ENCODE measurements around the gene THSD4.

The THSD4 gene

DNA sequence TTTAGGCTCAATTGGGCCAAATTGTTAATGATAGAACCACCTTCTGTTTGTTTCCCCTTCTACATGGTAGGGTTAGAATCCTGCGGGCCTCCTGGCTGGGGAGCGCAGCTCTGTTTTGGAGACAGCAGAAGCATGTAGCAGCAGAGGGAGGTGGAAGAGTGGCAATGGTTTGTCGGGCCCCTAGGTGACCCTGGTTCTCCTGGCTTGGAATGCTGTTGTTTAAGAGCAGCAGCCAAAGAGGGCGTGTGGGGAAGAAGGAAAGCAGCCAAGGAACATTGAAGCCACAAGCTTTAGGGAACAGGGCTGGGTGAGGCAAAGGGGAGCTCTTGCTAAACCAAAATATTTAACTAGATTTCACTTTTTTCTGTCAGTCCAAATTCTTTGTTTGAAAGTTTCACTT is 481.4 kb downstream of the THSD4 start:
- Histone ChIP-seq H3F3A (ENCODE audit: insufficient read depth, low read length) (no peaks in the 10 kb centered on the region), H3K4me1 (ENCODE audit: low read length) (no peaks in the 10 kb centered on the region), H3K9ac (ENCODE audit: low read length) (no peak overlapping the region), H3K4me3 (ENCODE audit: low read length) (no peak overlapping the region), H3K27me3 (replicated peaks; ENCODE audit: insufficient read depth, low read length) (no peaks in the 10 kb centered on the region), H3K4me2 (ENCODE audit: low read depth, low read length) (no peak overlapping the region), H3K79me2 (ENCODE audit: low read length) (no peaks in the 10 kb centered on the region), H3K27ac (ENCODE audit: low read length) (no peak overlapping the region), H3K9me2 (replicated peaks; ENCODE audit: insufficient read depth, low read length) (no peaks in the 10 kb centered on the region), H4K20me1 (ENCODE audit: insufficient read depth, low read length) (no peaks in the 10 kb centered on the region), H2AFZ (ENCODE audit: low read length) (no peak overlapping the region), H3K9me3 (replicated peaks; ENCODE audit: insufficient read depth, low read length) (no peaks in the 10 kb centered on the region), H3K36me3 (replicated peaks; ENCODE audit: insufficient read depth, low read length) (no peaks in the 10 kb centered on the region)
- no peak for DNase-seq
- TF ChIP-seq, protein P1, sequence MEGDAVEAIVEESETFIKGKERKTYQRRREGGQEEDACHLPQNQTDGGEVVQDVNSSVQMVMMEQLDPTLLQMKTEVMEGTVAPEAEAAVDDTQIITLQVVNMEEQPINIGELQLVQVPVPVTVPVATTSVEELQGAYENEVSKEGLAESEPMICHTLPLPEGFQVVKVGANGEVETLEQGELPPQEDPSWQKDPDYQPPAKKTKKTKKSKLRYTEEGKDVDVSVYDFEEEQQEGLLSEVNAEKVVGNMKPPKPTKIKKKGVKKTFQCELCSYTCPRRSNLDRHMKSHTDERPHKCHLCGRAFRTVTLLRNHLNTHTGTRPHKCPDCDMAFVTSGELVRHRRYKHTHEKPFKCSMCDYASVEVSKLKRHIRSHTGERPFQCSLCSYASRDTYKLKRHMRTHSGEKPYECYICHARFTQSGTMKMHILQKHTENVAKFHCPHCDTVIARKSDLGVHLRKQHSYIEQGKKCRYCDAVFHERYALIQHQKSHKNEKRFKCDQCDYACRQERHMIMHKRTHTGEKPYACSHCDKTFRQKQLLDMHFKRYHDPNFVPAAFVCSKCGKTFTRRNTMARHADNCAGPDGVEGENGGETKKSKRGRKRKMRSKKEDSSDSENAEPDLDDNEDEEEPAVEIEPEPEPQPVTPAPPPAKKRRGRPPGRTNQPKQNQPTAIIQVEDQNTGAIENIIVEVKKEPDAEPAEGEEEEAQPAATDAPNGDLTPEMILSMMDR (IDR thresholded peaks at IDR 0.05; ENCODE audit: low read length), result no peak
- TF ChIP-seq EZH2 (optimal IDR thresholded peaks at IDR 0.05; ENCODE audit: low read depth, low read length) (no peak), EZH2phosphoT487 (IDR thresholded peaks at IDR 0.05; ENCODE audit: low read length) (no peak)

DNA sequence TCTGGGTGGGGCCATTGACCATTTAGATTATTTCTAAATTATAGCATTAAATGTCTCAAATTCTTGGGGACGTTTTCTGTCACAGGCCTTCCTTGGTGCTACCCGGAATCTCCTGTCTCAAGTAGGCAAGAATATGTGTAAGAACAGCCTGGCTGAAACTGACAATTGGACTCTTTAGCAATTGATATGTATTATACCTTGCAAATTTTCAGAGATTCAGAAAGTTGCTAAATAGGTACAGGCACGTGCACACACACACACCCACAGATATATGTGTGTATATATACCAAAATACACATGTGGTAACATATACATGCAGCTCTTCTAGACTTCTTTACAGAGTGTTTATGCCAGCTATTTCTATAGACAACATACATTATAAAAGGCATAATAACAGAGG is 481.9 kb downstream of the THSD4 start:
- Histone ChIP-seq H4K20me1 (ENCODE audit: insufficient read depth, low read length) (no peaks in the 10 kb centered on the region), H3K9ac (ENCODE audit: low read length) (no peak overlapping the region), H3K79me2 (ENCODE audit: low read length) (no peaks in the 10 kb centered on the region), H3K4me2 (ENCODE audit: low read depth, low read length) (no peak overlapping the region), H3K36me3 (replicated peaks; ENCODE audit: insufficient read depth, low read length) (no peaks in the 10 kb centered on the region), H3F3A (ENCODE audit: insufficient read depth, low read length) (no peaks in the 10 kb centered on the region), H3K27me3 (replicated peaks; ENCODE audit: insufficient read depth, low read length) (no peaks in the 10 kb centered on the region), H3K27ac (ENCODE audit: low read length) (no peak overlapping the region), H3K4me1 (ENCODE audit: low read length) (no peaks in the 10 kb centered on the region), H3K9me2 (replicated peaks; ENCODE audit: insufficient read depth, low read length) (no peaks in the 10 kb centered on the region), H3K9me3 (replicated peaks; ENCODE audit: insufficient read depth, low read length) (no peaks in the 10 kb centered on the region), H2AFZ (ENCODE audit: low read length) (no peak overlapping the region), H3K4me3 (ENCODE audit: low read length) (no peak overlapping the region)
- DNase-seq, result no peak
- TF ChIP-seq, protein P1 (IDR thresholded peaks at IDR 0.05; ENCODE audit: low read length), result no peak
- no peak for TF ChIP-seq EZH2phosphoT487 (IDR thresholded peaks at IDR 0.05; ENCODE audit: low read length)
- no peak for TF ChIP-seq EZH2 (optimal IDR thresholded peaks at IDR 0.05; ENCODE audit: low read depth, low read length)

DNA sequence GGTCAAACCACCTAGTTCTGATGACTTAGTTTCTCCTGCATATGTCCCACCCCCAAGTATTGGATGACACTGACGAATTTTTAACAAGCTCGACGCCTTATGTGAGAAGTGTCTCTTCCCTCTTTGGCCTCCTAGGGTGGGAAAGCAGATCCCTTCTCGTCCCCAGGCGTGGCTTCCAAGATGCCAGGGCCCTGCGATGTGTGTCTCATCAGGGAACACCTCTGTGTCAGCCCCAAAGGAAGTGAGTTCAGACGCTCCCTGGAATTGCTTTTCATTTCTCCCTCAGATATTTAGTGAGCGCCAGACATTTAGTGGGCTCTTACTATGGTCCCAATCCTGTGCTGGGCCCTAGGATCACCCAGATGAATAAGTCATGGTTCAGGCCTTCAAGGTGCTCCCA is 482.4 kb downstream of the THSD4 start:
- H3K4me2 ChIP-seq (ENCODE audit: low read depth, low read length), result no peak overlapping the region
- no peak for DNase-seq
- H3K9me2 ChIP-seq (replicated peaks; ENCODE audit: insufficient read depth, low read length), result no peaks in the 10 kb centered on the region
- H3K27ac ChIP-seq (ENCODE audit: low read length), result no peak overlapping the region
- no peaks in the 10 kb centered on the region for H3F3A ChIP-seq (ENCODE audit: insufficient read depth, low read length)
- H3K9me3 ChIP-seq (replicated peaks; ENCODE audit: insufficient read depth, low read length), result no peaks in the 10 kb centered on the region
- no peaks in the 10 kb centered on the region for H3K4me1 ChIP-seq (ENCODE audit: low read length)
- H3K27me3 ChIP-seq (replicated peaks; ENCODE audit: insufficient read depth, low read length), result no peaks in the 10 kb centered on the region
- no peak overlapping the region for H2AFZ ChIP-seq (ENCODE audit: low read length)
- no peak overlapping the region for H3K9ac ChIP-seq (ENCODE audit: low read length)
- no peaks in the 10 kb centered on the region for H3K79me2 ChIP-seq (ENCODE audit: low read length)
- TF ChIP-seq EZH2 (optimal IDR thresholded peaks at IDR 0.05; ENCODE audit: low read depth, low read length) (no peak), EZH2phosphoT487 (IDR thresholded peaks at IDR 0.05; ENCODE audit: low read length) (no peak)
- TF ChIP-seq, protein P1 (IDR thresholded peaks at IDR 0.05; ENCODE audit: low read length), result no peak
- no peaks in the 10 kb centered on the region for H4K20me1 ChIP-seq (ENCODE audit: insufficient read depth, low read length)
- no peak overlapping the region for H3K4me3 ChIP-seq (ENCODE audit: low read length)
- no peaks in the 10 kb centered on the region for H3K36me3 ChIP-seq (replicated peaks; ENCODE audit: insufficient read depth, low read length)

Data from MM.1S (cell line).